Aorta (tissue), 5 donors: ENCODE results near the gene ANAPC16. TPM values are rescaled to one million over a fixed set of nuclear protein-coding genes. Genes with fewer than 3 reads are reported as not detected.

ENCODE experiments used
- ATAC-seq: fragments of 200-7000 bp; cut with Tn5 transposase; one replicate; pipeline ENCODE4 v1.9.1; 2022; ENCODE audit warnings: moderate library complexity; ENCODE audit not compliant: low FRiP score
- DNase-seq, 2 donors: peaks; one replicate each; pipeline ENCODE4 v3.0.0-alpha.2; 2020
- H3K27ac ChIP-seq, 2 donors: one replicate each; pipeline ENCODE4 v1.5.1; 2013; ENCODE audit warnings: low read length in 2 of 2, mild to moderate bottlenecking in 2 of 2, moderate library complexity in 2 of 2, control low read depth in 1 of 2, inconsistent platforms in 1 of 2, low read depth in 1 of 2
- H3K27me3 ChIP-seq, 2 donors: one replicate each; pipeline ENCODE4 v1.6.1; 2013; ENCODE audit warnings: control low read depth in 1 of 2, low read length in 1 of 2, mild to moderate bottlenecking in 1 of 2, moderate library complexity in 1 of 2; ENCODE audit not compliant: insufficient read depth in 2 of 2, control insufficient read depth in 1 of 2
- H3K36me3 ChIP-seq, 2 donors: one replicate each; pipeline ENCODE4 v1.6.1; 2013; ENCODE audit warnings: control low read depth in 1 of 2, low read length in 1 of 2, mild to moderate bottlenecking in 1 of 2; ENCODE audit not compliant: insufficient read depth in 2 of 2, control insufficient read depth in 1 of 2
- H3K4me1 ChIP-seq, 2 donors: one replicate each; pipeline ENCODE4 v1.6.1; 2013; ENCODE audit warnings: low read length in 2 of 2, control low read depth in 1 of 2, mild to moderate bottlenecking in 1 of 2, moderate library complexity in 1 of 2; ENCODE audit not compliant: insufficient read depth in 2 of 2, control insufficient read depth in 1 of 2
- H3K4me3 ChIP-seq, 2 donors: one replicate each; pipeline ENCODE4 v1.5.1; 2013; ENCODE audit warnings: low read length in 2 of 2, control low read depth in 1 of 2, mild to moderate bottlenecking in 1 of 2
- H3K9me3 ChIP-seq: one replicate; pipeline ENCODE4 v1.6.1; 2013; ENCODE audit warnings: mild to moderate bottlenecking, low read length; ENCODE audit not compliant: control insufficient read depth
- WGBS, 2 donors: extraction: QIAGEN DNeasy Blood & Tissue Kit; methylation state at CpG; one replicate each; pipeline ENCODE4 v1.1.7; 2013; 5-methylcytosine and 5-hydroxymethylcytosine counted together
- intact Hi-C, 2 donors: fragments of 100-400 bp; cut with DNase I; formaldehyde crosslinking; loops; one replicate each; pipeline versions ENCODE4 v1.14.2 to v1.15.0; 2022
- polyA plus RNA-seq, 2 donors: library from polyadenylated mRNA; stranded (reverse); fragments of 200-250 nt; gene quantifications; one replicate each; pipeline ENCODE4 v1.2.3, GENCODE V29; 2013
- total RNA-seq, 2 donors: library from RNA; stranded (reverse); fragmentation: NEBNext Ultra II Directional; extraction: Animal tissue kit (Norgen Biotek cat#: 25700); gene quantifications; one replicate each; pipeline ENCODE4 v1.2.1, GENCODE V29; 2021
- donor health status: healthy with polysubstance abuse.
- donor health status: Bipolar disorder and iron deficiency.
- donor health status: DM: no; HTN: no; CAD: no.
- donor health status: DM: no; HTN: no; CAD: no.
- donor health status: DM: yes; HTN: yes; CAD: no.

Gene ANAPC16
- total and polyA plus RNA-seq, 4 donors = 70.7 to 281 (median 120) TPM

GRCh38 chr10:72253578-72253977 is 37.8 kb downstream of the ANAPC16 start:
- Histone ChIP-seq H3K9me3 (no peaks in the 10 kb centered on the region), H3K27me3 (no peaks in the 10 kb centered on the region), H3K36me3 (no peaks in the 10 kb centered on the region), H3K4me1 (peaks cover 3% of the 10 kb centered on the region in 2 donors), H3K4me3 (no peak overlapping the region), H3K27ac (no peak overlapping the region)
- intact Hi-C loops = no loop called here
- 94% methylated on average over 7 of the region's 7 CpGs for WGBS, 2 donors
- no peak for DNase-seq
- ATAC-seq = no peak

- H3K27me3 ChIP-seq = no peaks in the 10 kb centered on the region
- peaks cover 3 to 6% of the 10 kb centered on the region in 2 donors for H3K4me1 ChIP-seq
- DNase-seq = peak; percentile 88 to 94
- H3K27ac ChIP-seq = peak overlapping the region; percentile 49 to 79
- no peak overlapping the region for H3K4me3 ChIP-seq
- no peaks in the 10 kb centered on the region for H3K36me3 ChIP-seq
- H3K9me3 ChIP-seq = no peaks in the 10 kb centered on the region
- intact Hi-C loops = no loop called here
- 9 to 10% methylated on average over 15 of the region's 15 CpGs for WGBS, 2 donors
- ATAC-seq = peak; percentile 90
Observed at GRCh38 chr10:72254813-72255568, 39.2 kb downstream of the ANAPC16 start.

GRCh38 chr10:72255977-72256729 is 40.3 kb downstream of the ANAPC16 start:
- DNase-seq (no peak), ATAC-seq (no peak)
- intact Hi-C loops = no loop called here
- H3K36me3 ChIP-seq = no peaks in the 10 kb centered on the region
- no peaks in the 10 kb centered on the region for H3K27me3 ChIP-seq
- H3K9me3 ChIP-seq = no peaks in the 10 kb centered on the region
- WGBS, 2 donors = 93 to 94% methylated on average over 6 of the region's 6 CpGs
- no peak overlapping the region for H3K27ac ChIP-seq
- no peak overlapping the region for H3K4me3 ChIP-seq
- peaks cover 3 to 6% of the 10 kb centered on the region in 2 donors for H3K4me1 ChIP-seq

- Histone ChIP-seq H3K4me1 (peaks cover 3 to 6% of the 10 kb centered on the region in 2 donors), H3K36me3 (no peaks in the 10 kb centered on the region), H3K9me3 (no peaks in the 10 kb centered on the region), H3K4me3 (no peak overlapping the region), H3K27ac (no peak overlapping the region), H3K27me3 (no peaks in the 10 kb centered on the region)
- 84 to 86% methylated on average over 8 of the region's 8 CpGs for WGBS, 2 donors
- DNase-seq (peak in 1 of 2 donors; percentile 67), ATAC-seq (no peak)
- intact Hi-C loops = no loop called here
Observed at GRCh38 chr10:72257051-72257892, 41.5 kb downstream of the ANAPC16 start.

GRCh38 chr10:72258617-72259016 is 42.8 kb downstream of the ANAPC16 start:
- Histone ChIP-seq H3K27me3 (no peaks in the 10 kb centered on the region), H3K4me3 (no peak overlapping the region), H3K36me3 (no peaks in the 10 kb centered on the region), H3K9me3 (no peaks in the 10 kb centered on the region), H3K4me1 (peaks cover 3 to 4% of the 10 kb centered on the region in 2 donors), H3K27ac (no peak overlapping the region)
- DNase-seq (no peak), ATAC-seq (no peak)
- WGBS, 2 donors = 98 to 99% methylated on average over 4 of the region's 4 CpGs
- intact Hi-C loops = no loop called here

- Histone ChIP-seq H3K27ac (peak overlapping the region in 1 of 2 donors; percentile 86), H3K4me1 (peaks cover 3 to 4% of the 10 kb centered on the region in 2 donors), H3K4me3 (no peak overlapping the region), H3K36me3 (no peaks in the 10 kb centered on the region), H3K27me3 (no peaks in the 10 kb centered on the region), H3K9me3 (no peaks in the 10 kb centered on the region)
- 33 to 34% methylated on average over 5 of the region's 5 CpGs for WGBS, 2 donors
- intact Hi-C loops = loop anchor here in 1 of 2 donors (5.0 kb wide), 1 partner anchor 37 kb away; no protein-coding TSS in a partner anchor
- no peak for ATAC-seq
- no peak for DNase-seq
Observed at GRCh38 chr10:72259491-72260238, 43.9 kb downstream of the ANAPC16 start.

GRCh38 chr10:72260239-72260975 is 44.6 kb downstream of the ANAPC16 start:
- peaks cover 3 to 4% of the 10 kb centered on the region in 2 donors for H3K4me1 ChIP-seq

More at GRCh38 chr10:72260239-72260975, 44.6 kb downstream of the ANAPC16 start:
- intact Hi-C loops = loop anchor here in 1 of 2 donors (5.0 kb wide), 1 partner anchor 38 kb away; no protein-coding TSS in a partner anchor
- H3K27ac ChIP-seq = peak overlapping the region in 1 of 2 donors; percentile 86
- ATAC-seq (peak; percentile 93), DNase-seq (peak; percentile 88 to 91)
- H3K9me3 ChIP-seq = no peaks in the 10 kb centered on the region
- 23% methylated on average over 16 to 19 of the region's 19 CpGs for WGBS, 2 donors
- H3K36me3 ChIP-seq = no peaks in the 10 kb centered on the region
- peak overlapping the region; percentile 24 to 42 for H3K4me3 ChIP-seq
- no peaks in the 10 kb centered on the region for H3K27me3 ChIP-seq
